Measurements from ENCODE around the gene UBAC2.
A peak's percentile ranks its signal among the peaks of the same experiment; 100 is the strongest.

Gene UBAC2

DNA sequence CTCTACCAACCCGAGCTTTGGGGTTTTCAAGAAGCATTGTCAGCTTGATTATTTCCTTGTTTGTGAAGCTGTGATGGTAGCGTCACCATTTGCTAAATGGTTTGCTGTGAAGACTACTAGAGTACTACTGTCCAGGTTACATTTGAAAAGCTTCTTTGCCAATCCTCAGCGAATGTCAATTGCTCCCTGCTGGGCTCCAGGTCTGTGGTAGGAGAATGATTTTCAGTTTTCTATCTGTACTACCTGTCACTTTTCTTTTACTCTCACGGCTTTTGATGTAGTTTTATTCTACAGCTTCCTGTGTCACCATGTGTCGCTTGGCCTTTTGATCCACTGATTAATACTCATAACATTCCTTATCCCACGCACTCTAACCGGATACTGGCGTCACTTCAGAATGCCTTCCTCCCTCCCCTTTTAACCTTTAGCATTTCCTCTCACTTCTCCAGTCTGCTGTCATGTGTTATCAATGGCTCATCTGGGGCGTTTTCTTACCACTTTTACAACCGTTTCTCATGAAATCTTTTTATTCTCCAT is 114.1 kb downstream of the UBAC2 start:
- DNase-seq, result peak in 5 of 6 experiments; percentile 58 to 86 (median 84)

DNA sequence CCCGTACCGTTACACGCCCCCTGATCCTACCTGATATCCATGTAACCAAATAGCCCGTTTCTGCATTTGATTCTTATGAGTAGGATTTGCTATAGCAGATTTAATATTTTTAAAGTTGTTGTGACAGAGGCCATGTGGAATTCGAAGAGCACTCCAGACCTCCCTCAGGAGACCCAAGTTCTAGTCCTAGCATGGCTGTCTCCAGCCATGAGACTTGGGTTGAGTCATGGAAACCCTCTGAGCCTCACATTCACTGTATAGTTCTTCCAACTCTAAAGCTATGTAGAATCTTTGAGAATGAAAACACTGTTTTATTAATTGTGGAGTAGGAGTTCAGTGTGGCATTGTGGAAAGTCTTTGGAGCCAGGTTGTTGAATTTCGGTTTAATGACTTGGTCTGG is 114.5 kb downstream of the UBAC2 start:
- DNase-seq, result no peak

DNA sequence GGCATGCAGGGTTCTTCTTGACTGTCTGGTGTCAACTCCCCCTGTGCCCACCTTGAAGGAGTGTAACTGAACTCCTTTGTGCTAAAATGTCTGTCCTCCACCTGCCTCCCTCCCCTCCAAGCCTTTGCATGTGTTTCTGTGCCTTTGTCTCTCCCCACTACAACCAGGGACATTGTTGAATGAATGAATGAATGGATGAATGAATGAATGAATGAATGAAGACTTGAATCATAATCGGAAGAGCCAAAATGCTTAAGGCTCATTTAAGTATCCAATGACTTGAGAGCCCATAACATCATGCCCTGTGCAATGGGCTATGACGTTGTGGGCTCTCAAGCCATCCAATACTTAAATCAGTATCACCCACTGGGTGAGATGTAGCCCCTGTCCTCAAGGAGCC is 115.6 kb downstream of the UBAC2 start:
- no peak for DNase-seq

DNA sequence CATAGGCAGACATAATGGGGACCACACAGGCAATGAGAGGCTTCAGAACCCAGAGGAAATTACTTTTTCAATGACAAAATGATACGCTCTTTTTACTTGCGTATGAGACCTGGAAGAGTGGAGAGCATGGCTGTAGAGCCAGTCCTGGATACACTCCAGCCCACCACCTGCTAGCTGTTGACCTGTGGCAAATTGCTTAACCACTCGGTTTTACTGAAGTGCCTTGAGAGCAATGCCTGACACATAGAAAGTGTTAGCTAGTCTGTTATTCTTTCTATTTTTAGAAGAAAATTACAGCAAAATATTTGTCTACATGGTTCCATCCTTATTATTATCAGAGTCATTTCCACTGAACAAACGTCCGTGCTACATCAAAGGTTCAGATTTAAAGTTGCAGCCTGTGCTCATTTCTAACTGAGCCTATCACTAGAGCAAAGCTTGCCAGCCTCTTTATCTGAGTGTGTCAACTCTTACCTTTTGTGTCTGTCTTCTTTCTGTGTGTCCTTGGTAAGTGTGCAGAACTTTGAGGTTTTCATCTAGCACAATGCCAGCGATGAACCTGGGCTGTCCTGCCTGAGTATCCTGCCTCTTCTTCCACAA is 116.1 kb downstream of the UBAC2 start:
- DNase-seq, result no peak

DNA sequence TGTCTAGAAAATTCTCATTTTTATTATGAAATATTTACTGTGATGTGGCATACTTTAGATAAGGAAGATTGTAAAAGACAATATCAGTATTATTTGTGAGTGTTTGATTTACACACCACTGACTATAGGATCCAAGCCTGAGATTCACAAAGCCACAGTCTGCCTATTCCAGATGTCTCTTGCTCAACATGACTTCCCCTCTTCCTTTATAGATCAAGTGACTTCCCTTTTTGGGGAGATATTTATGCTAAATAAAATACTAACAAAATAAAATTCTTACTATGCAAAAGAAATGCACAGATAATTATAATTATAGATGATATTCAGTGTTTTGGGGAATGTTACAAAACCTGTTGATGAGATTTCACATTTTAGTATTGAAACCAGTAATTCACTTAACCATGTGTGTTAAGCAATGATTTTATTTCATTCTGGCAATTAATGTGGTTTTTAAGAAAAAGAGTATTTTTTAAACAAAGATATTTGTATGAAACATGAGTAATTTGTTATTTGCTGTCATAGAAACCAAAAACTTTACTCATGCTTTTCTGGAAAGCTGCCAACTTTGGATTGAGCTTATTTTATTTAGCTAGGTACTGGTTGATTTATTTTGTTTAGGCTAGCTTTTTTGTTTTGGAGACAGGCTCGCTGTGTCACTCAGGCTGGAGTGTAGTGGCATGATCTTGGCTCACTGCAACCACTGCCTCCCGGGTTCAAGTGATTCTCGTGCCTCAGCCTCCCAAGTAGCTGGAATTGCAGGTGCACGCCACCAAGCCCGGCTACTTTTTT is 120.2 kb downstream of the UBAC2 start:
- peak in 5 of 6 experiments; percentile 23 to 61 (median 54) for DNase-seq

DNA sequence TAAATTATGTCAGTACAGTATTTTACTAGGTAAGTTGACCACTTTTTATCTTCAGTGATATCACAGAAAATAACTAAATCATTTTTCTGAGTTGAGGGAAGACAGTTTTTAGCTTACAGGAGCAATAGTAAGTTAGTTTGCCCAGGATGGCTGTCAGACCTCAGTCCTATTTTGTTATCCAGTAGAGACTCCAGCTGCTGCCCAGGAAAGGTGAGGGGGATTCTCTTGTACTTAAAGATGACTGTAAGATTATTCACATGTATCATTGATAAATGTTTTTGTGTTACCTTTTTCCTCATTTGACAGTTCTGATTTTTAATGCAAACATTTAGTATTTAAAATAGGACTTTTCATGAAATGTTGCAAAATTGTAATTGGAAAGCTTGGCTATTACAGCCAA is 121.1 kb downstream of the UBAC2 start:
- no peak for DNase-seq

DNA sequence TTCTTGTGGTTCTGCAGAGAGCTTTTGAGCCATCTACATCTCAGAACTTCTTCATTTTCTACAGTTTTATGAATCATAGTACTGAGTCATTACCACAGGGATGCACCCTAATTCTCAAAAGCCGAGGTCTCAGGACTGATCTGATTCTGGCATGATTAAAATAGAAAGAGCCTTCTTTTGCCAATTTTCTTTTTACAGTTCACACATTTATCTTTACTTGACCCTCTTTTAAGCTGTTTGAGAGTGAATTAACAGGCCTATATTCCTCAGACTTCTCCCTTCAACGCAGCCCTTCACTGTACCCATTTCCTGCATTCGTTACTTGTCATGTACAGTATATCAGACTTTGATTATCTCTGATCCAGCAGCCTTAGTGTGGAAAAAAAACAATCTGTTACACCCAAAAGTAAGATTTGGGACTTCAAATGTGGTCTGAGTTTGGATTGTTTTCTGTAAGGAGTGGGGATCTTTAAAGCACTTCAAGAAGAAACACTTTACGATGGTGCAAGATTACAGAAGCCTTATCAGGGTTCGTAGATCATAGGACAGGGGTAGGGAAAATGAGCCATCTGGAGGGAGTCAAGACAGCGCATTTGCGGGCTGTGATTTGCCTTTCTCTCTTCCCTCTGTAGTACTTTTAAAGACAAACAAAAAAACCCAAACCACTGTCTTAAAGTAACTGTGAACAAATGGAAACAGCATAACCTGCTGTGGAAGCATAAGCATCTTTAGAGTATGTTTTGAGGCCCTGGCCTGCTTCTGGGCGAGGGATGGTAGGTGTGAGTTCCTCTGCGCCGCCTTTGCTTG is 121.8 kb downstream of the UBAC2 start:
- peak in 5 of 6 experiments; percentile 12 to 60 (median 32) for DNase-seq

DNA sequence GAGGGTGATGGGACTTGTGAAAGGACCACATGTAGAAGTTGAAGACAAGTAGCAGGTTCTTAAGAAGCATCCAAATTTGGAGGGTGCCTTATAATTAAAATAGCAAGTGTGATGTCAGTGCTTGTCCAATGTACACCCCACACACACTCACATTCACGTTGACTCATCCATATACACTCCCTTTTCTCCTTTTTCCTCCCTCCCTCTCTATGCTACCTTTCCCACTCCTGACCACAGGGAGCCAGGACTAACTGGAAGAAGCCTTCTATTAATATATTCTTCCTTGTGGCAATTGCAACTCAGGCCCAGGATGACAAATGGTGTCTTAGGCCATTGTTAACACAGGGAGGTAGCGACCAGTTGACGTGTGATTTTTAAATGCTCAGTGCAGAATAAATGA is 122.8 kb downstream of the UBAC2 start:
- no peak for DNase-seq

DNA sequence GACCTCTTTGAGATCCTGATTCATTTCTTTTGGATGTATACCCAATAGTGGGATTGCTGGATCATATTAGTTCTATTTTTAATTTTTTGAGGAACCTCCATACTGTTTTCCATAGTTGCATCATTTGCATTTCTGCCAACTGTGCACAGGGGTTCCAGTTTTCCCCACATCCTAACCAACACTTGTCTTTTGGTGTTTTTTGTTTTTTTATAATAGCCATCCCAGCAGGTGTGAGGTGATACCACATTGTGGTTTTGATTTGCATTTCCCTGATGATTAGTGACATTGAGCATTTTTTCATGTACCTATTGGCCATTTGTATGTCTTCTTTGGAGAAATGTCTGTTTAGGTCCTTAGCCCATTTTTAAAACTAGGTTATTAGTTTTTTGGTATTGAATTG is 125.4 kb downstream of the UBAC2 start:
- no peak for DNase-seq

DNA sequence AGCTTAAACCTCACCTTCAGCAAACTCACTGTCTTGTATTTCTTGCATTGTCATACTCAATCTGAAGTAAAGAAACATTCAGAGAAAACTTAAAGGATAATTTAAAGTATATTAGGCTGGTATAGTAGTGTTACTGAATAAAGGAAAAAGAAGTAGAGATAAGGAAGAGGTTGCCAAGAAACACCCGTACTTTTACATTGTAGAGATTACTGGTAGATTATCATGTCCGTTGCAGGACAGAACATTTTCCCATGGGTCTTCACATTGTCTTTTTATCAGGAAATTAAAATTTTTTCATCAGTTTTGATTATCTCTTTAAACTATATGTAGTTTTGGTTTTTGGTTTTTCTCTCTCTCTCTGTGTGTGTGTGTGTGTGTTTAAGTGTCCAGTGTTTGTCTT is 126.5 kb downstream of the UBAC2 start:
- DNase-seq, result no peak

DNA sequence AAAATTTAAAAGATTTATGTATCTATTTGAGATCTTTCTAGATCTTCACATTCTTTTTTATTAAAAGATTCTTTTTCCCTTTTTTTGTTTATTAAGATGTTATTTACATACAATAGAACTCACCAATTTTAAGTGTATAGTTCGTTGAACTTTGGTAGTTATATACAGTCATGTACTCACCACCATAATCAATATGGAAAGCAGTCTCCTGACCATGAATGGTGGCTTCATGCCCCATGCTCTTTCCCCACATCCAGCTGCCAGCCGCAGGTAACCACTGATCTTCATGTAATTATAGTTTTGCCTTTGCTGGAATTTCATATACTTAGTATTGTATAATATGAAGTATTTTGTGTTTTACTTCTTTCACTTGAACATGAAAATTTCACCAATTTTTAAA is 127.1 kb downstream of the UBAC2 start:
- no peak for DNase-seq

DNA sequence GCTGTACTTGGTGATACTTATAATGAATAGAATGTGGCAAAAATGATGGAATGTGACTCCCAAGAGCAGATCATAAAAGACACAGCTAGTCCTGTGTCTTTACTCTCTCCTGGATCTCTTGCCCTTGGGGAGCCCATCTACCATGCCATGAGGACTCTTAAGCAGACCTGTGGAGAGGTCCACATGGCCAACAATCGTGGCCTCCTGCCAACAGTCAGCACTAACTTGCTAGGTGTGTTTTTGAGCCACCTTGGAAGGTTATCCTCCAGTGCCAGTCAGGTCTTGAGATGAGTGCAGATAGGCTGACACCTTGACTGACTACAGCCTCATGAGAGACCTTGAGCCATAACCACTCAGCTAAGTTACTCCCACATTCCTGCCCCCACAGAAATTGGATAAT is 128.8 kb downstream of the UBAC2 start:
- no peak for DNase-seq

DNA sequence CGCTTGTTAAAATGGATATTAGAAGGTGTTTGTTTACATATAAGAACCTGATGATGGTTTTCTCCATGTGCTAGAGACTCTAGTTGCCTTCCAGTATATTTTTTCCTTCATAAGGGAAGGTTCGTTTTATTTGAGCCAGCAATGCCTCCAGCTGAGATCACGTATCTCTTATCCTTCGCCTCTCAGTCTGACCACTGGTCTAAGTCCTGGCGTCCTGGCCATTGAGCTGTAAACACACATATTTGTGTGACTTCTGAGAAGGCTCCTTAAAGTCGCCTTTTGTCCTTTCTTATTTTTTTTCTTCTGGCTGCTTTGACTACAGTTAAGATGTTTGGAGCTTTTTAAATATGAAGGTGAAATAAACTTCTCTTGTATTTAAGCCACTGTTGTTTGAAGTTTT is 130.3 kb downstream of the UBAC2 start:
- DNase-seq, result no peak

DNA sequence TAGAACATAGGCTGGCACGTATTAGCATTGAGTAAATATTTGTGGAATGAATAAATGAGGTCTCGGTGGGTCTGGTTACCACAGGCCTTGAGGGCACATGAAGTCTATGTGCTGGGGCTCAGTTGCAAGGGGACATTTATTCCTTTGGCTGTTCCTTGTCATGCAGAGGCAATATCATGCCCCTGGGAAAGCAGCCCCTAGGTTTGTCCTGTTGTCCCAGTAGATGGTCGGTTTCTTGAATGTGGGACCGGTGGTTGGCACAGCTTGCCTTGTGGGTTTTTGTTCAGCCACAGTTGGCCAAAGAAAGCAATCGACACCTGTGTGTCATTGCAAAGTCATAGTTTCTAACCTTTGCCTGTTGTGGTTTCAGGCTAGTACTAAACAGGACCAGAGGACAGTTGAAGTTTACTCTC is 131.2 kb downstream of the UBAC2 start:
- DNase-seq, result no peak

DNA sequence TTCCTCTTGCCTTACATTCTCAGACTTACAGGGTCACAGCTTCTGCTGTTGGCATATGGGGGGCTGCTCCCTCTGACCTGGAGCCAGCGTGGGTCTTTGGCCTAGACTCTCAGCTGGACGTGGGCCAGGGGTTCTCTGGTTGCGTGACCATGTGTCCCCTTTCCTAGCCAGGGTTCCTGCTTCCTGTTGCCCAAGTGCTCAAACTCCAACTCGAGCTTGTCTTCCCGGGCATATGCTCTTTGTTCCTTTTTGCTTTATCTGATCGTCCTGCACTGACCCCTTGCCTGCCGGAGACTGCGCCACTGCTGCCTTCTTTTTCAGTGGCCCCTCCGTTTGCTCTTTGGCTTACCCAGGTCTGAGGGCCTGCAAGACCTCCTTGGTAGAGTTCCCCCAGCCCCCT is 131.8 kb downstream of the UBAC2 start:
- DNase-seq, result no peak

DNA sequence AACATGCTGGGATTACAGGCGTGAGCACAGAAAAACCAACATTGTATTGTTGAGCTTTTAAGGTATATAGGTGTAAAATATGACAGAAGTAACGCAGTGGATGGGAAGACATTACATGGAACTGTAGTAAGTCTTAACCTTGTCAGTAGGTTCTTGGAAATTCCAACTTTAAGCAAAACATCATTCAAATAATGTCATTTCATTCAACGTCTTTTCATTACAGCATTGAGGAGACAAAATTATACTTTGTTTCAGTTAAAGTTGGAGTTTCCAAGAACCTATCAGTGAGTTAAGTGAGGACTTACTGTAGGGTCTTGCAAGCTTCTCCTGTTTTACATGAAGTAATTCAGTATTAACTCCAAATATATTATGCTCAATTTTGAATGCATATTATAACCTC is 133.6 kb downstream of the UBAC2 start:
- no peak for DNase-seq

DNA sequence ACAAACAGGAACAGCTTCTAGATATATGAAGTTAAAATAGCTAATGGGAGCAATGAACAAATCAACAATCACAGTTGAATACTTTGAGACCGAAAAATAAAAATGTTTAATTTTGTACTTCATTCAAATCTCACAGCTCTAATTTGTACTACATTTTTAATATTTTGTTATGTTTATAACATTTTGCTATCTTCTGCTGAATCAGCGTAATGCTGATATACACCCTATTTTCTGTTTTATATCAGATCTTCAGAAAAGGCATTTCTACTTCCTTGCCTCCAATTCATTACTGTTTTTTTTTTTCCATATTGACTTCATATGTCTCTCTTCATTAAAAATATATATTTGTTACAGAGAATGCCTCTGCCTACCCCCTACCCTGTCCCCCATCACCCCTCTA is 134.4 kb downstream of the UBAC2 start:
- no peak for DNase-seq

DNA sequence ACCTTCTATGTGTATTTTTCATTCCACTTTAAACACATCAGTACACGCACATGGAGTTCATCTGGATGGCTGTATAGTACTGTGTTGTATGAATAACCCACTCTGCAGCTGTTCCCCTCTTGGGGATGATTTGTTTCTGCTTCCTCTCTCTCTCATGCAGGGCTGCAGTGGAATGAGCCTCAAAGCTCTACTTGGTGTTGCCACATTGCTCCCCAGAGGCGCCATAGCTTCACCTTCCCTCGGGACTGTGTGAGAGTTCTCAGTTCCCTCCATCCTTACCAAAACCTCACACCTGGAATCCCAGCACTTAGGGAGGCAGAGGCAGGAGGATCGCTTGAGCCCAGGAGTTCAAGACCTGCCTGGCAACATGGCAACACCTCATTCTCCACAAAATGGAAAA is 134.9 kb downstream of the UBAC2 start:
- DNase-seq, result no peak

DNA sequence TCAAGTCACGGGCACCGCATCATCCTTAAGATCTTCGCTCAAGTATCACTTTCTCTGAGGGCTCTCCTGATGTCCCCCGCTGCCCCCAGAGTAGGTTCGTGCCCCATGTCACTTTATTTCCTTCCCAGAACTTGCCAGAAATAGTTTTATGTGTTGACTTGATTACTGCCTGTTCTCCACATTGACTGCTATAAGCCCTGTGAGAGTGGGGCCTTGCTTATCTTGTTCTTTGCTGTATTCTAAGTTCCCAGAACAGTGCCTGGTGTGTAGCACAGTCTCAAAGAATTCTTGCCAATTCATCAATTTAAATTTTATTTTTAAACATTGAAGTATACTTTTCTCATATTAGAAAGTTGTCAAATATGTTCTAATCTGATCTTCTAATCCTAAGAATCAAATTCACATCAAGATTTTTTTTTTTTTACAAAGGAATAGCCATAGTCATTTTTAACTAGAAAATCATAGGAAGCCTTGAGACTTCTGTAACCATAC is 138.6 kb downstream of the UBAC2 start:
- DNase-seq, result no peak

DNA sequence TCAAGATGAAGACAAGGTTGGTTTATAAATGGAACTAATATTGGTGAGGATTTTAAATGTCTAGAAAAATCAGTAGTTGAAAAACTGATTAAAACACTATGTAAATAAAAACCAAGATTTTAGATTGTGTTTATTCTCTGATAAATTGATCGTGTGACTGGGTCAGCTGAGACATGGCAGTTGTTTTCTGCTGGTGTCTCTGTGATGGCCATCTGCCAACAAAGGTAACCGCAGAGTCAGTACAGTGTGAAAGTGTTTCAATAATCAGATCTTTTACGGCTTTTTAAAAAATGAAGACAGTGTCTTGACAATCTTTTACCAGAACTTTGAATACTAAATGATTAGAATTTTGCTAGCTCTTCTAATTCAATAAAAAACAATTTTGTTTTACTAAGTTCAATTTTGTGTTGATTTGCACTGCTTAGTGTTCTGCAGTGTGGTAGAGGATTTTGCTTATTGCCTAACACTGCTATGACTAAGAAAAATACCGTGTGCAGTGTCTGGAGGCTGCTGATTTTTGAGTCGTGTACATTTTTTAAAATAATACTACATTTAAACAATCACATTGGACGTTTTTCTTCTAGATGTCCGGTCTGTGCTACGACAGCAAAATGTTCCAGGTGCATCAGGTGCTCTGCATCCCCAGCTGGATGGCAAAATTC is 139.2 kb downstream of the UBAC2 start:
- peak in 4 of 6 experiments; percentile 24 to 44 (median 37) for DNase-seq

DNA sequence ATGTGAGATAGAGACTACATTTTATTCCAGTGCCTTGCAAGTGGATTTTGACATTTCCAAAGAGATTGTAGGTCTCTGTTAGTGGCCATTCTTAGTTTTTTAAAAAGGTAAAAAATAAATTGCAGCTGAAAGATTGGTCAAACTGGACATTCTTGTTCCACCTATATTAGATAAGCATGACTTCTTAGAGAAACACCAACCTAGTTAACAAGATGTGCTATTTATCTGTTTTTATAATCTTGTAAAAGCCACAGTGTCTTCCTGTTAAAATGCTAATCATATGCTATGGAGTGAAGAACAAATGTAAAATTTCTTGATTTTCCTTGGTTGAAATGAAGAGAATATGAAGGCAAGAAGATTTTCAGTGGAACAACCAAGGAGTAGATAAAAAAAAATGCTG is 140.0 kb downstream of the UBAC2 start:
- DNase-seq, result no peak

DNA sequence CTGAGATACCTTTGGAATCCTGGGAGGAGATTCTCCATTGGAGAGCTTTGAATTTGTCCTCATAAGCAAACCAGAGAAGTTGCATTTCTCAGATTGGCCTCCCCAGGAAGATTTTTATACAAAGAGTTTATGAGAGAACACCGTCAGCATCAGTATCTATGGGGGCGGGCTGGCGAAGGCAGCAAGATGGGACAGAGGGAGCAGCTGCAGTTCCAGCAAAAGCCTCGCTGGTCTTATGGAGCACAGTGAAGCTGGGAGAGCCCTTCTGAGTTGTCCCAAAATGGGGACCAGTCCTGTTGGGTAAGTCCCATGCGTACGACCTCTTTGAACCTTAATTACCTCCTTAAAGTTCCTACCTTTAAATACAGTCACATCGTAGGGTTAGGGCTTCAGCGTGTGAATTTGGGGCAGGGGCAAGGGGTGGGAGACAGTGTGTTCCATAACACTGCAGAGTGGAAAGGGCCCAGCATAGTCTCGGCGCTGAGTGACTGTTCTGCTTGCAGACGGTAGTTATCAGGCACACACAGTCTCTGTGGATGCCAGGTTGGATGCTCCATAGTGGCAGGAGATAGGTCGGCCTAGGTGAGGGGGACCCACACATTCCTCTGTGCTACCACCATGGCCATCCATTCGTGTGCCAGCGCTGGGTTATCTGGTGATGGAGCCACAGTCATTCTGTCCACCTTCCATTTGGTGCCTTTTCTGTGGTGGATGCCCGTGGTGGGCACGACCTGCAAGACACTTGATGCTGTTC is 141.5 kb downstream of the UBAC2 start:
- no peak for DNase-seq

Data from stimulated activated naive CD4-positive, alpha-beta T cell (primary cell).